Omental fat pad (tissue), 4 donors: ENCODE data around the gene N4BP2L1. TPM values are rescaled to one million over a fixed set of nuclear protein-coding genes. Genes with fewer than 3 reads are reported as not detected.

Experiments
- ATAC-seq: fragments of 150-250 bp; one replicate; pipeline ENCODE4 v1.9.1; 2016; ENCODE audit warnings: mild to moderate bottlenecking, moderate library complexity; ENCODE audit not compliant: low FRiP score
- DNase-seq: peaks from one replicate; pipeline ENCODE4 v3.0.0-alpha.2; 2019; ENCODE audit warnings: low spot score
- CTCF ChIP-seq, 3 donors: fragments of 450-650 bp; IDR thresholded peaks; one replicate each; pipeline ENCODE4 v1.5.1; 2016 to 2017; ENCODE audit warnings: antibody characterized with exemption in 3 of 3, mild to moderate bottlenecking in 3 of 3, moderate library complexity in 2 of 3
- total RNA-seq, 4 donors: library from RNA; depleted of rRNA; stranded (reverse); fragments of >200 nt; gene quantifications; one replicate each; pipeline ENCODE4 v1.1.0, GENCODE V29; 2016

Gene N4BP2L1
- 10 to 100 TPM; 10.6 to 28.4 (median 16.3) TPM for total RNA-seq

DNA sequence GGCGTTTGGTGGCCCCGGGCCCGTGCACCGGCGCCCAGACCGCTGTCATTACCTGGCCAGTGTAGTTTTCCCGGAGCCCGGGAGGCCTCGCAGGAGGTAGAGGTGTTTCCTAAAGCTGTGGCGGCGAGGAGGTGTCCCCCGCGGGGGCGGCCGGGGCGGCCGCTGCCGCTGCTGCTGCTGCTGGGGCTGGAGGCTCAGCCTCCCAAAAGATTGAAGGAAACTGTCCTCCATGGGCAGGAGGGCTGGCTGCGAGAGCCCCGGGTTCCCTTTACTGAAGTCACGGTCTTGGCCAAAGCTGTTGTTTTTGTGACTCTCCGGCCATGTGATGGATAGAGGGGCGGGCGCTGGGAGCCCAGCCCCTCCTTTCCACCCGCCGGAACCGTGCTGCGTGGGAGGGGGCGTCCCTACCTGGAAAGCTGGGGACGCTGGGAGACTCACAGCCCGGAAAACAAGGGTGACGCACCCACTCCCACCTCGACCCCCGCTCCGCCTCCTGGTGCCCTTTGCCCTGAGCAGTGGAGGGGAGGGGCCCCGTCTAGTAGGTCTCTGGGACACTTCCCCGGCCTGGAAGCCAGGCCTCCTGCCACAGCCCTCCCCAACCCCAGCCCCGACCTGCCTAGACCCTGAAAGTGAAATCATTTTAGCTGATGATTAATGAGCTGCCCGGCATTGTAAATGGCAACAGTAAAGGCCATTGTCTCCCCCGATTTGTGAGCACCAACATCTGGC is at the start of gene N4BP2L1:
Gene N4BP2L1, minus strand, starts transcription at position 279 of the 729 bp plus-strand sequence. Its CDS starts 48 bp downstream, at position 231.
- TF ChIP-seq CTCF (IDR thresholded peaks at IDR 0.05) = no peak
- DNase-seq (peak; percentile 47), ATAC-seq (peak; percentile 86)

GRCh38 chr13:32476892-32477291 is 49.0 kb upstream of the N4BP2L1 start:
- DNase-seq (no peak), ATAC-seq (no peak)
- TF ChIP-seq CTCF (IDR thresholded peaks at IDR 0.05) = no peak

DNA sequence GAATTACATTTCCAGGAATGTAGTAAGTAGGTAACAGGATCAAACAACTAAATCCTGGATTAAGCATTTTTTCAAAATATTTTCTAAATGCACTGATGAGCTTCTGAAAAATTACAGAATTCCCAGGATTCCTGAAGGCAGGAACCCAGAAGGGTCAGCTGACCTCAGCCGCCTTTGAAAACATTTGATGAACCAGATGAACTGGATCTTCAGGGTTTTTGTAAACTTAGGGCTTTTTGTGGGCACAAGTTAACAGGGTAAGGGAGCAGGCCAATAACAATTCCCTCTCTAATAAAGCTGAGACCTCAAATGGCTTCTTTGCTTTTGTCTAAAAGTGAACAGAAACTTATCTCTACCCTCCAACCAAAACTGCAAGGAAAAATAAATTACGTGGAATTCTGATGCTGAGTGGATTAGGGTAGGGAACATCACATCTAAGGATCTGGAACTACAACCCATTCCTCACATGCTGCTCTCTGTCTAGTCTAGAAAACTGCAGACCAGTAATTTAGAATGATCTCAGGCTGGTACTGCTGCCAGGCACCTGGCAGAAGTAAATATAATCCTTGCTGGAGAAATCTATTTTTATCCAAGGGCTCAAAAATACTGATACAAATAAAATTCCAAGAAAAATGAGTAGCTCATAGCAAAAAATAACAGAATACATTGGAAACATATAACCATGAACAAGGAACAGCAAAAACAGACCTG is 48.2 kb upstream of the N4BP2L1 start:
- TF ChIP-seq CTCF (IDR thresholded peaks at IDR 0.05) = no peak
- ATAC-seq = no peak
- no peak for DNase-seq

- ATAC-seq (no peak), DNase-seq (no peak)
- no peak for TF ChIP-seq CTCF (IDR thresholded peaks at IDR 0.05)
Measured at GRCh38 chr13:32474999-32475792, 47.3 kb upstream of the N4BP2L1 start.

DNA sequence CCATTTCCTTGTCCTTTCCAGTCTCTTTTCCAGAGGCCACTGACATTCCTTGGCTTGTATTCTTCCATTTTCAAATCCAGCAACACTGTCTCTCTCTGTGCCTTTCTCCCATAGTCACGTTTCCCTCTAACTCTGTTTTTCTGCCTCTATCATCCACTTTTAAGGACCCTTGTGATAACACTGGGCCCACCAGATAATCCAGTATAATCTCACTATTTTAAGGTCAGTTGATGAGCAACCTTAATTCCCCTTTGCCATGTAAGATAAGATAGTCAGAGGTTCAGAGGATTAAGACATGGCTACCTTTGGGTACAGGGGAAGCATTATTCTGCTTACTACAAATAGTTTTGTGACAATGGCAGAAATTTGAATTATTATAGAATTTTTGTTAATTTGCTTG is 45.7 kb upstream of the N4BP2L1 start:
- ATAC-seq = no peak
- no peak for TF ChIP-seq CTCF (IDR thresholded peaks at IDR 0.05)
- DNase-seq = no peak

DNA sequence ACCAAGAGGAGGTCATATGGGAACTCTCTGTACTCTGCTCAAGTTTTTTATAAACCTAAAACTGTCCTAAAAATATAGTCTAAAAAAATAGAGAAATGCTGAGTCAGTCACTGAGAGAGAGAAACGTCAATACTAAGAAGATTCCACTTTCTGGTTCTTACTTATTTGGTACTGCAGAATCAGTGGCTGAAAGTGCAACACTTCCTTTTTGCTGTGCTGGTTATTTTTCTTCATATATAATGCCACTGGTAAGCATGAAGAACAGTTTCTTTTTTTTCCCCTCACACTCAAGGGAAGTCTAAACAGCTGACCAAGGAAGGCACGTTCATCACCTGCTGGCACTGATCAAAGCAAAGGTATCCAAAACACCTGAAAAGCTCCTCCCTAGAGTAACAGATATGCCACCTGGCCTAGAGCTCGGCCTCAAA is 44.3 kb upstream of the N4BP2L1 start:
- ATAC-seq = no peak

More for the DNA sequence above, 44.3 kb upstream of the N4BP2L1 start:
- no peak for TF ChIP-seq CTCF (IDR thresholded peaks at IDR 0.05)
- DNase-seq = no peak
